ENCODE results near the gene GALNT16. TPM values are rescaled to one million over a fixed set of nuclear protein-coding genes. Genes with fewer than 3 reads are reported as not detected.

GALNT16 gene
- polyA plus RNA-seq, 3 donors = 0.01 TPM; not detected in 2

DNA sequence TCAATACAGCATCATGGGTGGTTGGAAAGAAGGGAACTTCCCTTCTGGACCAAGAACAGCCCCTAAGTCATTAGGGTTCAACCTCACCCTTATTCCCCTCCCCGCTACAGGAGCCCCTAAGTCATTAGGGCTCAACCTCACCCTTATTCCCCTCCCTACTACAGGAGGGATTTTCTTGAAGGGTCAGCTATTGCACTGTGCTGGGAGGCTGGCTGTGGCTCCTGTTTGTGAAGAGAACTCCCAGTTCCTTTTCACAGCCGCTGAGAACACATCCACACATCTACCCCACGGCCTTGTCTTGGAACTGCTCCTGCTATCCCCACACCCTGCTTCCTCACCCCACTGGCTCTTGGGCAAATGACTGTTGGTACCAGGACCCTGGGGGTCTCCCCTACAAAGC, 93.2 kb downstream of the GALNT16 start:
- Histone ChIP-seq H3K27ac (ENCODE audit: low read depth in 1 of 2, low read length in 2 of 2) (no peak overlapping the region), H3K4me3 (replicated peaks in 1 of 3; ENCODE audit: low read depth in 2 of 3, low read length in 3 of 3) (no peak overlapping the region), H3K4me2 (replicated peaks; ENCODE audit: extremely low read depth, low read length, poor library complexity, severe bottlenecking) (no peak overlapping the region), H3K36me3 (replicated peaks in 1 of 2; ENCODE audit: control insufficient read depth in 1 of 2, insufficient read depth in 2 of 2, low read length in 2 of 2) (no peaks in the 10 kb centered on the region), H3K9me3 (replicated peaks in 1 of 2; ENCODE audit: control insufficient read depth in 1 of 2, insufficient read depth in 1 of 2, low read length in 2 of 2) (no peaks in the 10 kb centered on the region), H3K27me3 (ENCODE audit: control insufficient read depth in 2 of 2, insufficient read depth in 2 of 2, low read length in 2 of 2) (no peaks in the 10 kb centered on the region), H3K4me1 (ENCODE audit: control insufficient read depth in 1 of 2, insufficient read depth in 2 of 2, low read length in 2 of 2) (peaks cover 11 to 16% of the 10 kb centered on the region in 2 donors), H4K20me1 (ENCODE audit: insufficient read depth, low read length) (no peaks in the 10 kb centered on the region), H2AFZ (ENCODE audit: insufficient read depth, low read depth, low read length, poor library complexity, severe bottlenecking) (no peak overlapping the region), H3K79me2 (ENCODE audit: insufficient read depth, low read length) (no peaks in the 10 kb centered on the region), H3K9ac (ENCODE audit: insufficient read depth, low read length, poor library complexity, severe bottlenecking) (no peak overlapping the region)
- Mint-ChIP-seq H3K27ac (peak overlapping the region in 1 of 7 donors; percentile 86), H3K9me3 (no peaks in the 10 kb centered on the region), H3K4me3 (no peak overlapping the region), H3K36me3 (no peaks in the 10 kb centered on the region), H3K4me1 (peaks cover 19% of the 10 kb centered on the region), H3K27me3 (ENCODE audit: low read depth in 3 of 3) (peaks cover 5 to 15% (median 9%) of the 10 kb centered on the region in 3 donors)
- DNase-seq = no peak
- TF ChIP-seq, protein P1, sequence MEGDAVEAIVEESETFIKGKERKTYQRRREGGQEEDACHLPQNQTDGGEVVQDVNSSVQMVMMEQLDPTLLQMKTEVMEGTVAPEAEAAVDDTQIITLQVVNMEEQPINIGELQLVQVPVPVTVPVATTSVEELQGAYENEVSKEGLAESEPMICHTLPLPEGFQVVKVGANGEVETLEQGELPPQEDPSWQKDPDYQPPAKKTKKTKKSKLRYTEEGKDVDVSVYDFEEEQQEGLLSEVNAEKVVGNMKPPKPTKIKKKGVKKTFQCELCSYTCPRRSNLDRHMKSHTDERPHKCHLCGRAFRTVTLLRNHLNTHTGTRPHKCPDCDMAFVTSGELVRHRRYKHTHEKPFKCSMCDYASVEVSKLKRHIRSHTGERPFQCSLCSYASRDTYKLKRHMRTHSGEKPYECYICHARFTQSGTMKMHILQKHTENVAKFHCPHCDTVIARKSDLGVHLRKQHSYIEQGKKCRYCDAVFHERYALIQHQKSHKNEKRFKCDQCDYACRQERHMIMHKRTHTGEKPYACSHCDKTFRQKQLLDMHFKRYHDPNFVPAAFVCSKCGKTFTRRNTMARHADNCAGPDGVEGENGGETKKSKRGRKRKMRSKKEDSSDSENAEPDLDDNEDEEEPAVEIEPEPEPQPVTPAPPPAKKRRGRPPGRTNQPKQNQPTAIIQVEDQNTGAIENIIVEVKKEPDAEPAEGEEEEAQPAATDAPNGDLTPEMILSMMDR (IDR thresholded peaks at IDR 0.05) = no peak
- 81% methylated on average over 2 of the region's 3 CpGs for WGBS (ENCODE audit: insufficient coverage)
- intact Hi-C loops (cut with micrococcal nuclease) = no loop called here

DNA sequence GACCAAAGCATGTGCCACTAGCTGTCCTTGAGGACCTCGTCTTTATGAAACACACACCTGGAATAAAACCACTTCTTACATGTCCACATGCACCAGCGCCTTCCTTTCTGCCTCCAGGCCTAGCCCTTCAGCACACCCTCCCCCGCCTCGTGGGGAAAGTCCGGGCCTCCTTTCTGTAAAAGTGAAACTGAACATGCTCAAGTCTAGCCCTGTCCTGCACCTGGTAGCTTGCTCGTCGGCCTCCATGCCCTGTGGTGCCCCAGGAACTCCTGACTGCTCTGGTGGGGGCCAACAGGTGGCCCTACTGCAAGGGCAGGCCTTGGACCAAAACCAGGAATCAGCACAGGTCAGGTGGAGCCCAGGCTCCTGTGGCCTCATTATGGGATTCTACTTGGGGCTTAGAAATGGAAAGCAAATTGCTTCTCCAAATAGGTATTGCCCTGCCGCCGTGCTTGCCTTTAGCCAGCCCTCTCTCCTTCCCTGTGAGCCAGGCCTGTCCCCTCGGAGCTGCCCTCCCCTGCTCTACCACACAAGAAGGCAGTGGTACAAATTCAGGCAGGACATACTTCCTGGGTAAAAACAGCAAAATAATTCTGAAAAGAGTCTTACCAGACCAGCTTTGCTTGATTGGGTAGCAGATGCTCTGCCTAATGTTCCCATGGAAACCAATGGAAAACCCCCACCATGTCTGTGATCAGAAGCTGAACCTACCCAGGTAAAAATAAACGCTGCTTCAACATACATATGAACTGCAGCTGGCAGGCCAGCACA, 94.6 kb downstream of the GALNT16 start:
- H3K27ac ChIP-seq (ENCODE audit: low read depth in 1 of 2, low read length in 2 of 2) = no peak overlapping the region
- no peak for DNase-seq
- H3K4me3 ChIP-seq (replicated peaks in 1 of 3; ENCODE audit: low read depth in 2 of 3, low read length in 3 of 3) = no peak overlapping the region
- H3K4me1 Mint-ChIP-seq = peaks cover 22% of the 10 kb centered on the region
- H2AFZ ChIP-seq (ENCODE audit: insufficient read depth, low read depth, low read length, poor library complexity, severe bottlenecking) = peak overlapping the region; percentile 35
- intact Hi-C loops (cut with micrococcal nuclease) = no loop called here
- no peaks in the 10 kb centered on the region for H3K9me3 Mint-ChIP-seq
- H3K27me3 Mint-ChIP-seq (ENCODE audit: low read depth in 3 of 3) = peaks cover 6 to 20% (median 8%) of the 10 kb centered on the region in 3 donors
- H3K79me2 ChIP-seq (ENCODE audit: insufficient read depth, low read length) = no peaks in the 10 kb centered on the region
- TF ChIP-seq, protein P1 (IDR thresholded peaks at IDR 0.05) = no peak
- H3K9ac ChIP-seq (ENCODE audit: insufficient read depth, low read length, poor library complexity, severe bottlenecking) = no peak overlapping the region
- H4K20me1 ChIP-seq (ENCODE audit: insufficient read depth, low read length) = no peaks in the 10 kb centered on the region
- H3K36me3 ChIP-seq (replicated peaks in 1 of 2; ENCODE audit: control insufficient read depth in 1 of 2, insufficient read depth in 2 of 2, low read length in 2 of 2) = no peaks in the 10 kb centered on the region
- H3K36me3 Mint-ChIP-seq = no peaks in the 10 kb centered on the region
- H3K9me3 ChIP-seq (replicated peaks in 1 of 2; ENCODE audit: control insufficient read depth in 1 of 2, insufficient read depth in 1 of 2, low read length in 2 of 2) = no peaks in the 10 kb centered on the region
- H3K4me3 Mint-ChIP-seq = peak overlapping the region in 1 of 2 donors; percentile 37
- peaks cover 11 to 16% of the 10 kb centered on the region in 2 donors for H3K4me1 ChIP-seq (ENCODE audit: control insufficient read depth in 1 of 2, insufficient read depth in 2 of 2, low read length in 2 of 2)
- H3K4me2 ChIP-seq (replicated peaks; ENCODE audit: extremely low read depth, low read length, poor library complexity, severe bottlenecking) = no peak overlapping the region
- H3K27me3 ChIP-seq (ENCODE audit: control insufficient read depth in 2 of 2, insufficient read depth in 2 of 2, low read length in 2 of 2) = no peaks in the 10 kb centered on the region
- WGBS (ENCODE audit: insufficient coverage) = 76% methylated on average over 11 of the region's 11 CpGs
- peak overlapping the region in 3 of 7 donors; percentile 37 to 67 (median 63) for H3K27ac Mint-ChIP-seq
